Tibial artery (tissue), 4 donors: Measurements from ENCODE around the gene KCNQ1.

ENCODE experiments used
- DNase-seq, 2 donors: peaks; one replicate each; pipeline ENCODE4 v3.0.0-alpha.2; 2019
- H3K27ac ChIP-seq, 2 donors: fragments of 200-600 bp; sonication (generic) in 1 of 2; 1 replicate in 1 of 2; 2 replicates in 1 of 2; pipeline ENCODE4 v1.5.1; 2018 to 2019; ENCODE audit warnings: mild to moderate bottlenecking in 1 of 2
- H3K27me3 ChIP-seq, 2 donors: fragments of 200-600 bp; sonication (generic) in 1 of 2; one replicate each; pipeline versions ENCODE4 v1.5.1 to v1.6.0; 2016 to 2019
- H3K36me3 ChIP-seq, 3 donors: fragments of 200-600 bp; sonication (generic) in 2 of 3; one replicate each; pipeline ENCODE4 v1.5.1; 2016 to 2019; ENCODE audit warnings: mild to moderate bottlenecking in 2 of 3
- H3K4me1 ChIP-seq, 4 donors: fragments of 200-600 bp; sonication (generic) in 2 of 4; 1 replicate in 3 of 4; 2 replicates in 1 of 4; pipeline ENCODE4 v1.5.1; 2016 to 2019
- H3K4me3 ChIP-seq, 2 donors: fragments of 200-600 bp; sonication (generic) in 1 of 2; 1 replicate in 1 of 2; 2 replicates in 1 of 2; pipeline ENCODE4 v1.5.1; 2018 to 2019; ENCODE audit warnings: mild to moderate bottlenecking in 2 of 2
- H3K9me3 ChIP-seq, 3 donors: fragments of 200-600 bp; sonication (generic) in 1 of 3; one replicate each; pipeline ENCODE4 v1.5.1; 2016 to 2019
- intact Hi-C: fragments of 100-400 bp; cut with DNase I; formaldehyde crosslinking; loops from one replicate; pipeline ENCODE4 v1.15.0; 2023; ENCODE audit warnings: low total_unique reads
- TF ChIP-seq, protein P1 (sequence below), 2 experiments: fragments of 200-600 bp in 1 of 2; fragments of 450-650 bp in 1 of 2; IDR thresholded peaks; one replicate each; pipeline ENCODE4 v1.5.1; 2017 to 2019; ENCODE audit warnings: antibody characterized with exemption in 2 of 2, mild to moderate bottlenecking in 1 of 2, moderate library complexity in 1 of 2

The KCNQ1 gene

DNA sequence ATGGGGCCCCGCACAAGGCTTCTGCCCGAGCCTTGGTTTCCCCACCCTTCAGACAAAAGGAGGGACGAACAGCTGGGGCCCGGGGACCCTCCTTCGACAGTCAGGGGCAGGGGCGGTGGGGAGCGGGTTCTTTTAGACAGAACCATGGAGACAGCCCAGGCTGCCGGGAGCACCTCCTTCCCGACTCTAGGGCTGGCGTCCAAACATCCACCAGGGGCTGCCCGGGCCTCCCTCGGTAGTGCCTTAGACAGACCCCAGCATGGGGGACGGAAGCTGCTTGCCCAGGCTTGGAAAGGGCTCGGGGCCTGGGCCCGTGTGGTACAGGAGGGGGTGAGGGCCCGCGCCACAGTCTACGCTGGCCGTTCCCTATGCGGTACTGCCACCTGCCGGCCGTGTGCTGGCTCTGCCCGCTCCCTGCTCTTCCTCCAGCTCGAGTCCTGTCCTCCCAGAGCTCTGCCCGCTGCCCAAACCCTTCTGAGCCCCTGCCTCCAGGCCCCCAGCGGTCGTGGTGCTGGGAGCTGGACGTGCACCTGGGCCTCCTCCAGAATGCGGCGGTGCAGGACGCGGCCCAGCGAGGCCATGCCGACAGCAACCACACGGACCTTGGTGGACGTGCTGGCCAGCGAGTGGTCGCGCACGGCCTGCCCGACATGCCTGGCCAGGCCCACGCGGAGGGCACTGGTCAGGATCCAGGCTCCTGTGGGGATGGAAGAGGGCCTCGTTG lies 24.1 kb upstream of the KCNQ1 start:
- no peak overlapping the region for H3K27ac ChIP-seq
- DNase-seq = peak in 1 of 2 donors; percentile 53
- peaks cover 0 to 54% of the 10 kb centered on the region in 2 donors for H3K27me3 ChIP-seq
- H3K36me3 ChIP-seq = no peaks in the 10 kb centered on the region
- peaks cover 0 to 11% (median 3%) of the 10 kb centered on the region in 4 donors for H3K4me1 ChIP-seq
- no peaks in the 10 kb centered on the region for H3K9me3 ChIP-seq
- H3K4me3 ChIP-seq = no peak overlapping the region
- intact Hi-C loops = loop anchor here (2.0 to 10.0 kb wide), 2 partner anchors 226 to 474 kb away; no protein-coding TSS in a partner anchor
- TF ChIP-seq, protein P1, sequence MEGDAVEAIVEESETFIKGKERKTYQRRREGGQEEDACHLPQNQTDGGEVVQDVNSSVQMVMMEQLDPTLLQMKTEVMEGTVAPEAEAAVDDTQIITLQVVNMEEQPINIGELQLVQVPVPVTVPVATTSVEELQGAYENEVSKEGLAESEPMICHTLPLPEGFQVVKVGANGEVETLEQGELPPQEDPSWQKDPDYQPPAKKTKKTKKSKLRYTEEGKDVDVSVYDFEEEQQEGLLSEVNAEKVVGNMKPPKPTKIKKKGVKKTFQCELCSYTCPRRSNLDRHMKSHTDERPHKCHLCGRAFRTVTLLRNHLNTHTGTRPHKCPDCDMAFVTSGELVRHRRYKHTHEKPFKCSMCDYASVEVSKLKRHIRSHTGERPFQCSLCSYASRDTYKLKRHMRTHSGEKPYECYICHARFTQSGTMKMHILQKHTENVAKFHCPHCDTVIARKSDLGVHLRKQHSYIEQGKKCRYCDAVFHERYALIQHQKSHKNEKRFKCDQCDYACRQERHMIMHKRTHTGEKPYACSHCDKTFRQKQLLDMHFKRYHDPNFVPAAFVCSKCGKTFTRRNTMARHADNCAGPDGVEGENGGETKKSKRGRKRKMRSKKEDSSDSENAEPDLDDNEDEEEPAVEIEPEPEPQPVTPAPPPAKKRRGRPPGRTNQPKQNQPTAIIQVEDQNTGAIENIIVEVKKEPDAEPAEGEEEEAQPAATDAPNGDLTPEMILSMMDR (IDR thresholded peaks at IDR 0.05) = peak; percentile 91 to 94

DNA sequence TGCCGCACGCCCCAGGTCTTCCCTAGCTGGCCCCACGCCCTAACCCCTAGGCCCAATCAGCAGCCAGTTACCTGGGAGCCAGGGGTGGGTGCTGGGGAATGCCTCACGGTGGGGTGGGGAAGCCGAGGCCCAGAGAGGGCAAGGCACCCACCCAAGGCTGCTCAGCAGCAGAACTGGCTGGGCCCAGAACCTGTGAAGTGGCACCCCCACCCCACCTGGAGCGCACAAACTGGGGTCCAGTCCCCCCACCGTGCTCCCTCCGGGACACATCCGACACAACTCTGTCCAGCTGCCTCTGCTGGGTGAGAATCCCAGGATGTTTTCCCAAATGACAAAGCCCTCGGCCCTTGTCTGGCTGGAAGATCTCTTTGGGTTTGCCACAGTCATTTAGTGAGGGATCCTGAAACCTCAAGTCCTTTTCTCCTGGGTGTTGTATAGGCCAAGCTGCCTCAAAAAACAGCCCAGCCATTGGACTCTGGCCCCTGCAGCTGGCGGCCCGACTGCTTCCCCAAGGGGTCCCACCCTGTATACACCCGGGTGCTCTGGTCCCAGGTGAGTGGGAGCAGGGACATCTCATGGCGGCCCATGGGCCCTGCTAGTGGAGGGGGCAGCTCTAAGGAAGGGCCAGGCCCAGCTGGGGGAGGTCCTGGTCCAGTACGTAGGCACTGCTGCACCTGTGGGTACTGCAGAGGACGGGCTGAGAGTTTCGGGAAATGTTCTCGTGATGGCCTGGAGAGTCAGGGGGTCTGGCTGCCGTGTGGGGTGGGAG lies 23.4 kb upstream of the KCNQ1 start:
- H3K27ac ChIP-seq = no peak overlapping the region
- TF ChIP-seq, protein P1 (IDR thresholded peaks at IDR 0.05) = no peak
- H3K9me3 ChIP-seq = no peaks in the 10 kb centered on the region
- peaks cover 0 to 59% of the 10 kb centered on the region in 2 donors for H3K27me3 ChIP-seq
- no peak for DNase-seq
- intact Hi-C loops = loop anchor here (2.0 to 10.0 kb wide), 2 partner anchors 227 to 473 kb away; no protein-coding TSS in a partner anchor
- peaks cover 0 to 11% (median 3%) of the 10 kb centered on the region in 4 donors for H3K4me1 ChIP-seq
- no peak overlapping the region for H3K4me3 ChIP-seq
- no peaks in the 10 kb centered on the region for H3K36me3 ChIP-seq

DNA sequence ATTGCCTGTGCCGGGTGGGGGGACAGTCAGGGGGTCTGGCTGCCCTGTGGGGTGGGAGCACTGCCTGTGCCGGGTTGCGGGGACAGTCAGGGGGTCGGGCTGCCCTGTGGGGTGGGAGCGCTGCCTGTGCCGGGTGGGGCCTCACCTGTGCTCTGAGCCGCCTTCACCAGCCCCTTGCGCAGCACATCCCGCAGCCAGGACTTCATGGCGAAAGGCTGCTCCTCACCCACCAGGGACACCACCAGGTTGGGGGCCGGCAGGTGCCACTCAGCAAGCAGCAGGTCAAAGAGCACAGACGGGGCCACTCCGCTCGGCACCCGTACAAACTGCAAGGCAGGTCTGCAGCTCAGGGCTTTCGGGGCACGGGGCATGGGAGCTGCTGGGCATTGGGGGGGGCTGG lies 22.8 kb upstream of the KCNQ1 start:
- Histone ChIP-seq H3K27me3 (peaks cover 0 to 62% of the 10 kb centered on the region in 2 donors), H3K9me3 (no peaks in the 10 kb centered on the region), H3K36me3 (no peaks in the 10 kb centered on the region), H3K4me3 (no peak overlapping the region), H3K4me1 (peaks cover 0 to 11% (median 3%) of the 10 kb centered on the region in 4 donors), H3K27ac (no peak overlapping the region)
- DNase-seq = no peak
- TF ChIP-seq, protein P1 (IDR thresholded peaks at IDR 0.05) = no peak
- intact Hi-C loops = loop anchor here (2.0 to 10.0 kb wide), 2 partner anchors 227 to 473 kb away; no protein-coding TSS in a partner anchor

DNA sequence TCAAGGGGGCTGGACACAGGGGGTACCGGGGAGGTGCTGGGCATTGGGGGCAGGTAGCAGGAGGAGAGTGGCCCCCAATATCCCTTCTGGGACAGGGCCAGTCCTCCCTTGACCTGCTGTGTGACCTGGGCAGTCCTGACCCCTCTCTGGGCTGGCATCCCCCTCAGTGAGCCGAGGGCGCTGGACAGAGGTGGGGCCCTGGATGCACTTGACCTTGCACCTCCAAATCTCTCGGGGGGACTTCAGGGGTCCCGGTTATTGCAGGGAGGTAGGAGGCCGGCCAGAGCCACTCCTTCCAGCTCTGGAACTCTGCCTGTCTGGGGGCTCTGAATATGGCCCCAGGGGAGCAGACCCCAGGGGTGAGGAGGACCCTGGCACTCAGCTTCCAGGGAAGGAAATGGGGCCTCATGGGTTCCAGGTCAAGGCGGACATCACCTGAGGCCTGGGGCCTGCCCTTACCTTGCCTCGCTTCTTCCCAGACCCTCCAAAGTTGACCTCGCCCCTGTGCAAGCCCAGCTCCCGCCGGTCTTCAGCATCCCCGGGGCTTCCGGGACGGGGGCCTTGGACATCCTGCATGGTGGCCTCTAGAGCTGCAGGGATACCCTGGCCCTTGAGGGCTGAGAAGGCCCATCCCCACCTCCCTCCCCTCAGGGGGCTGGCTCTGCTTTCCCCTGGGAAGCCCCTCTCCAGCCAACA lies 22.2 kb upstream of the KCNQ1 start:
- no peak overlapping the region for H3K4me3 ChIP-seq
- H3K27ac ChIP-seq = no peak overlapping the region
- TF ChIP-seq, protein P1 (IDR thresholded peaks at IDR 0.05) = no peak
- H3K9me3 ChIP-seq = no peaks in the 10 kb centered on the region
- intact Hi-C loops = loop anchor here (10.0 kb wide), 1 partner anchor 472 kb away; no protein-coding TSS in a partner anchor
- H3K27me3 ChIP-seq = peaks cover 0 to 63% of the 10 kb centered on the region in 2 donors
- no peak for DNase-seq
- H3K36me3 ChIP-seq = no peaks in the 10 kb centered on the region
- peaks cover 0 to 11% (median 3%) of the 10 kb centered on the region in 4 donors for H3K4me1 ChIP-seq
